ENCODE results near the gene ALCAM.

ALCAM gene

GRCh38 chr3:105431200-105431599 lies 64.5 kb downstream of the ALCAM start:
- no peak for DNase-seq

GRCh38 chr3:105435277-105435676 lies 68.6 kb downstream of the ALCAM start:
- no peak for DNase-seq

GRCh38 chr3:105436687-105437086 lies 70.0 kb downstream of the ALCAM start:
- no peak for DNase-seq

- no peak for DNase-seq
Measured at GRCh38 chr3:105440113-105440512, 73.4 kb downstream of the ALCAM start.

- DNase-seq, result no peak
Measured at GRCh38 chr3:105444725-105445124, 78.0 kb downstream of the ALCAM start.

- DNase-seq, result no peak
Measured at GRCh38 chr3:105448338-105448982, 81.8 kb downstream of the ALCAM start.

- no peak for DNase-seq
Measured at GRCh38 chr3:105449414-105449813, 82.7 kb downstream of the ALCAM start.

- no peak for DNase-seq
Measured at GRCh38 chr3:105456017-105456416, 89.3 kb downstream of the ALCAM start.

- no peak for DNase-seq
Measured at GRCh38 chr3:105458518-105459215, 92.0 kb downstream of the ALCAM start.

GRCh38 chr3:105459566-105460290 lies 93.0 kb downstream of the ALCAM start:
- DNase-seq, result no peak

GRCh38 chr3:105463620-105464019 lies 96.9 kb downstream of the ALCAM start:
- no peak for DNase-seq

- no peak for DNase-seq
Measured at GRCh38 chr3:105465251-105465853, 98.6 kb downstream of the ALCAM start.

- no peak for DNase-seq
Measured at GRCh38 chr3:105466072-105466471, 99.4 kb downstream of the ALCAM start.

GRCh38 chr3:105466495-105467404 lies 100.0 kb downstream of the ALCAM start:
- DNase-seq, result no peak

- DNase-seq, result no peak
Measured at GRCh38 chr3:105470851-105471250, 104.1 kb downstream of the ALCAM start.

GRCh38 chr3:105473521-105474223 lies 107.0 kb downstream of the ALCAM start:
- no peak for DNase-seq

GRCh38 chr3:105480768-105481167 lies 114.1 kb downstream of the ALCAM start:
- no peak for DNase-seq

- DNase-seq, result no peak
Measured at GRCh38 chr3:105483476-105483875, 116.8 kb downstream of the ALCAM start.

GRCh38 chr3:105490045-105490444 lies 123.3 kb downstream of the ALCAM start:
- DNase-seq, result no peak

- DNase-seq, result no peak
Measured at GRCh38 chr3:105493305-105493892, 126.7 kb downstream of the ALCAM start.

- no peak for DNase-seq
Measured at GRCh38 chr3:105495021-105495420, 128.3 kb downstream of the ALCAM start.

Measured in stimulated activated CD4-positive, alpha-beta T cell treated with anti-CD3 and anti-CD28 coated beads, Interleukin-4, amount 100 ng/mL, for 4 hours (primary cell).